Measurements from ENCODE around the gene MXI1. TPM values are rescaled to one million over a fixed set of nuclear protein-coding genes. Genes with fewer than 3 reads are reported as not detected.
A peak's percentile ranks its signal among the peaks of the same experiment; 100 is the strongest.

Gene MXI1
- total and polyA plus RNA-seq, 4 donors: 11.2 to 55.8 (median 18.7) TPM

- no peaks in the 10 kb centered on the region for H3K27me3 ChIP-seq (ENCODE audit: control insufficient read depth in 3 of 3, insufficient read depth in 3 of 3, low read length in 2 of 3)
- 90 to 93% methylated on average over 4 of the region's 4 CpGs for WGBS, 2 donors
- H3K36me3 ChIP-seq (ENCODE audit: control insufficient read depth in 4 of 4, insufficient read depth in 4 of 4, low read length in 4 of 4): no peaks in the 10 kb centered on the region
- H3K4me3 ChIP-seq: no peak overlapping the region
- H3K4me1 ChIP-seq (ENCODE audit: control insufficient read depth in 5 of 5, insufficient read depth in 5 of 5, low read length in 5 of 5): peaks cover 0 to 23% (median 15%) of the 10 kb centered on the region in 5 donors
- DNase-seq: no peak
- H3K27ac ChIP-seq (ENCODE audit: low read depth in 1 of 2, low read length in 1 of 2): peak overlapping the region; percentile 61 to 87
- H3K9me3 ChIP-seq (ENCODE audit: control insufficient read depth in 4 of 4, insufficient read depth in 3 of 4, low read length in 3 of 4): no peaks in the 10 kb centered on the region
- H3K9ac ChIP-seq (ENCODE audit: insufficient read depth in 1 of 2, low read length in 2 of 2): peak overlapping the region in 1 of 2 donors; percentile 88
- no peak for TF ChIP-seq CTCF (IDR thresholded peaks at IDR 0.05; ENCODE audit: control extremely low read depth, extremely low read depth)
- ATAC-seq (ENCODE audit: insufficient read depth, low FRiP score): no peak
Observed at GRCh38 chr10:110221044-110221720, 13.8 kb downstream of the MXI1 start.

- no peaks in the 10 kb centered on the region for H3K9me3 ChIP-seq (ENCODE audit: control insufficient read depth in 4 of 4, insufficient read depth in 3 of 4, low read length in 3 of 4)
- ATAC-seq (ENCODE audit: insufficient read depth, low FRiP score) (peak; percentile 35), DNase-seq (peak; percentile 71 to 86 (median 83))
- 4 to 6% methylated on average over 20 of the region's 20 CpGs for WGBS, 2 donors
- H3K4me1 ChIP-seq (ENCODE audit: control insufficient read depth in 5 of 5, insufficient read depth in 5 of 5, low read length in 5 of 5): peaks cover 0 to 22% (median 15%) of the 10 kb centered on the region in 5 donors
- H3K4me3 ChIP-seq: no peak overlapping the region
- H3K9ac ChIP-seq (ENCODE audit: insufficient read depth in 1 of 2, low read length in 2 of 2): peak overlapping the region in 1 of 2 donors; percentile 88
- peak overlapping the region; percentile 61 to 87 for H3K27ac ChIP-seq (ENCODE audit: low read depth in 1 of 2, low read length in 1 of 2)
- no peak for TF ChIP-seq CTCF (IDR thresholded peaks at IDR 0.05; ENCODE audit: control extremely low read depth, extremely low read depth)
- H3K27me3 ChIP-seq (ENCODE audit: control insufficient read depth in 3 of 3, insufficient read depth in 3 of 3, low read length in 2 of 3): no peaks in the 10 kb centered on the region
- H3K36me3 ChIP-seq (ENCODE audit: control insufficient read depth in 4 of 4, insufficient read depth in 4 of 4, low read length in 4 of 4): no peaks in the 10 kb centered on the region
Observed at GRCh38 chr10:110221721-110222261, 14.4 kb downstream of the MXI1 start.

- peak overlapping the region in 1 of 2 donors; percentile 28 for H3K9ac ChIP-seq (ENCODE audit: insufficient read depth in 1 of 2, low read length in 2 of 2)
- no peaks in the 10 kb centered on the region for H3K27me3 ChIP-seq (ENCODE audit: control insufficient read depth in 3 of 3, insufficient read depth in 3 of 3, low read length in 2 of 3)
- H3K27ac ChIP-seq (ENCODE audit: low read depth in 1 of 2, low read length in 1 of 2): peak overlapping the region; percentile 8 to 86
- no peak for DNase-seq
- H3K4me1 ChIP-seq (ENCODE audit: control insufficient read depth in 5 of 5, insufficient read depth in 5 of 5, low read length in 5 of 5): peaks cover 0 to 17% (median 8%) of the 10 kb centered on the region in 5 donors
- ATAC-seq (ENCODE audit: insufficient read depth, low FRiP score): no peak
- H3K36me3 ChIP-seq (ENCODE audit: control insufficient read depth in 4 of 4, insufficient read depth in 4 of 4, low read length in 4 of 4): no peaks in the 10 kb centered on the region
- no peak overlapping the region for H3K4me3 ChIP-seq
- H3K9me3 ChIP-seq (ENCODE audit: control insufficient read depth in 4 of 4, insufficient read depth in 3 of 4, low read length in 3 of 4): no peaks in the 10 kb centered on the region
- 80 to 87% methylated on average over 4 of the region's 4 CpGs for WGBS, 2 donors
- TF ChIP-seq CTCF (IDR thresholded peaks at IDR 0.05; ENCODE audit: control extremely low read depth, extremely low read depth): no peak
Observed at GRCh38 chr10:110222641-110223297, 15.4 kb downstream of the MXI1 start.

Data from lung (tissue), 12 donors.